Smooth muscle cell (in vitro differentiated cells): Measurements from ENCODE around the gene ASIC2. TPM values are rescaled to one million over a fixed set of nuclear protein-coding genes. Genes with fewer than 3 reads are reported as not detected.

Experiments
- DNase-seq: peaks from one replicate; lab custom pipeline; 2025; ENCODE audit not compliant: unreplicated experiment; lab: John Stamatoyannopoulos, UW
- H2AFZ ChIP-seq: fragments of 200-600 bp; sonication (generic); 2 replicates; pipeline ENCODE4 v1.6.0; 2016; ENCODE audit warnings: antibody characterized with exemption, low read depth, mild to moderate bottlenecking
- H3F3A ChIP-seq: fragments of 200-600 bp; sonication (generic); 2 replicates; pipeline ENCODE4 v1.6.0; 2017; ENCODE audit warnings: antibody characterized with exemption, low read depth
- H3K27ac ChIP-seq: fragments of 200-600 bp; sonication (generic); 2 replicates; pipeline ENCODE4 v1.5.1; 2016; ENCODE audit warnings: low read depth, mild to moderate bottlenecking
- H3K27me3 ChIP-seq: fragments of 200-600 bp; sonication (generic); 2 replicates; pipeline ENCODE4 v1.6.1; 2016; ENCODE audit warnings: low read depth, mild to moderate bottlenecking
- H3K36me3 ChIP-seq: fragments of 200-600 bp; sonication (generic); 2 replicates; pipeline ENCODE4 v1.5.1; 2016; ENCODE audit warnings: low read depth
- H3K4me1 ChIP-seq: fragments of 200-600 bp; sonication (generic); 2 replicates; pipeline ENCODE4 v1.5.1; 2016; ENCODE audit warnings: low read depth
- H3K4me2 ChIP-seq: fragments of 200-600 bp; sonication (generic); 2 replicates; pipeline ENCODE4 v1.6.0; 2016; ENCODE audit warnings: mild to moderate bottlenecking
- H3K4me3 ChIP-seq: fragments of 200-600 bp; sonication (generic); 2 replicates; pipeline ENCODE4 v1.5.1; 2016; ENCODE audit warnings: mild to moderate bottlenecking
- H3K79me2 ChIP-seq: fragments of 200-600 bp; sonication (generic); 2 replicates; pipeline ENCODE4 v1.6.0; 2016; ENCODE audit warnings: low read depth, mild to moderate bottlenecking
- H3K9ac ChIP-seq: fragments of 200-600 bp; sonication (generic); 2 replicates; pipeline ENCODE4 v1.6.0; 2016; ENCODE audit warnings: low read depth
- H3K9me3 ChIP-seq: fragments of 200-600 bp; sonication (generic); replicated peaks from 2 replicates; pipeline ENCODE4 v1.5.1; 2016; ENCODE audit warnings: low read depth
- H4K20me1 ChIP-seq: fragments of 200-600 bp; sonication (generic); 2 replicates; pipeline ENCODE4 v1.6.0; 2016; ENCODE audit warnings: low read depth
- WGBS: methylation state at CpG from one replicate; pipeline ENCODE4 v1.1.7; 2016; ENCODE audit warnings: low lambda C conversion rate; 5-methylcytosine and 5-hydroxymethylcytosine counted together
- polyA plus RNA-seq: library from polyadenylated mRNA; unstranded; fragments of >200 nt; fragmentation: Nextera tagmentation; extraction: Ambion mirVana; gene quantifications from 2 replicates; pipeline ENCODE4 v1.2.1, GENCODE V29; 2016
- total RNA-seq: library from RNA; depleted of rRNA; stranded (reverse); fragments of >200 nt; gene quantifications from 2 replicates; pipeline ENCODE4 v1.2.3, GENCODE V29; 2014
- TF ChIP-seq, protein P1 (sequence below): fragments of 200-600 bp; sonication (generic); IDR thresholded peaks from 2 replicates; pipeline ENCODE4 v1.5.1; 2017; ENCODE audit warnings: borderline replicate concordance, mild to moderate bottlenecking, antibody characterized with exemption; ENCODE audit not compliant: insufficient read depth, poor library complexity, severe bottlenecking

Gene ASIC2
- total and polyA plus RNA-seq, 2 experiments from 2014 or later = 0.18 to 0.23 TPM

DNA sequence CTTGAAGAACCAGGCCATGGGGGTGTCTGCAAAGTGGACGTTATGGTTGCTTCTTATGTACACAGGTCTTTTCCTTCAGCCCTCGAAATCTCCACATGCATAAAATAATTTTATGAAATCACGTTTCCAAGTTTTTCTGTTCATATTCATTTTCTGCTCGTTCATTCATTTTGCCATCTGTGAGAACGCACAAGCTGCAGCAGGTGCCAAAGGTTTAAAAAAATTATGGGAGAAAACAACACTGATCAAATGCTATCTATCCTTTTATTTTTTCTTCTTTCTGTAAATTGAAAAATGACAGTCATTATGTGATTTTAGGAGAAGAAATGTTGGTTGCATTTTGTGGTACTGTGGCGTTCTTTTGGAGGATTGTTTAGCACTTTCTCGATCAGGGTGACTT lies 285.9 kb downstream of the ASIC2 start:
- Histone ChIP-seq H4K20me1 (no peaks in the 10 kb centered on the region), H3K36me3 (no peaks in the 10 kb centered on the region), H3K4me3 (no peak overlapping the region), H3K9ac (no peak overlapping the region), H3K27ac (no peak overlapping the region), H3F3A (no peaks in the 10 kb centered on the region), H3K9me3 (no peaks in the 10 kb centered on the region), H3K4me1 (no peaks in the 10 kb centered on the region), H3K79me2 (no peaks in the 10 kb centered on the region), H3K27me3 (peaks cover 4% of the 10 kb centered on the region), H2AFZ (no peak overlapping the region), H3K4me2 (no peak overlapping the region)
- WGBS = 87% methylated on average over 7 of the region's 7 CpGs
- TF ChIP-seq, protein P1, sequence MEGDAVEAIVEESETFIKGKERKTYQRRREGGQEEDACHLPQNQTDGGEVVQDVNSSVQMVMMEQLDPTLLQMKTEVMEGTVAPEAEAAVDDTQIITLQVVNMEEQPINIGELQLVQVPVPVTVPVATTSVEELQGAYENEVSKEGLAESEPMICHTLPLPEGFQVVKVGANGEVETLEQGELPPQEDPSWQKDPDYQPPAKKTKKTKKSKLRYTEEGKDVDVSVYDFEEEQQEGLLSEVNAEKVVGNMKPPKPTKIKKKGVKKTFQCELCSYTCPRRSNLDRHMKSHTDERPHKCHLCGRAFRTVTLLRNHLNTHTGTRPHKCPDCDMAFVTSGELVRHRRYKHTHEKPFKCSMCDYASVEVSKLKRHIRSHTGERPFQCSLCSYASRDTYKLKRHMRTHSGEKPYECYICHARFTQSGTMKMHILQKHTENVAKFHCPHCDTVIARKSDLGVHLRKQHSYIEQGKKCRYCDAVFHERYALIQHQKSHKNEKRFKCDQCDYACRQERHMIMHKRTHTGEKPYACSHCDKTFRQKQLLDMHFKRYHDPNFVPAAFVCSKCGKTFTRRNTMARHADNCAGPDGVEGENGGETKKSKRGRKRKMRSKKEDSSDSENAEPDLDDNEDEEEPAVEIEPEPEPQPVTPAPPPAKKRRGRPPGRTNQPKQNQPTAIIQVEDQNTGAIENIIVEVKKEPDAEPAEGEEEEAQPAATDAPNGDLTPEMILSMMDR = no peak
- no peak for DNase-seq

DNA sequence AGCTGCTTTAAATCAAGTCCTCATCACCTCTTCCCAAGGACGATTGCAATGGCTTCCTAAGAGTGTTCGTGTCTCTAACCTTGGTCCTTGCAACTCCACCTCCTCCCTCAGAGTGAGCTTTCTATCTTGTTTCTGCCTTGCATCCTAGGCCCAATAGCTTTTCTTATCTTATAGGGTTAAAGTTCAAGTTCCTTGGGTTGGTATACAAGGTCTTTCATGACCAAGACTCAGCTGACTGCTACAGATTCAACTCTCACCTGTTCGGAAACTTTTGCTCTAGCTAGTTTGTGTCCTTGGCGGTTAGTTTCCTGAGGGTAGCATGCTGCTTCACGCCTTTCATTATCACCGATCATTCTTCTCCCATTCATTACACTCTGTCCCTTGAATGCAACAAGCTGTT lies 290.8 kb downstream of the ASIC2 start:
- Histone ChIP-seq H3F3A (no peaks in the 10 kb centered on the region), H3K36me3 (no peaks in the 10 kb centered on the region), H3K4me3 (no peak overlapping the region), H3K27ac (no peak overlapping the region), H2AFZ (no peak overlapping the region), H3K79me2 (no peaks in the 10 kb centered on the region), H3K4me1 (no peaks in the 10 kb centered on the region), H3K9me3 (no peaks in the 10 kb centered on the region), H3K4me2 (no peak overlapping the region), H3K9ac (no peak overlapping the region), H4K20me1 (no peaks in the 10 kb centered on the region), H3K27me3 (peaks cover 4% of the 10 kb centered on the region)
- DNase-seq = no peak
- WGBS = 94% methylated on average over 6 of the region's 6 CpGs
- TF ChIP-seq, protein P1 = no peak

DNA sequence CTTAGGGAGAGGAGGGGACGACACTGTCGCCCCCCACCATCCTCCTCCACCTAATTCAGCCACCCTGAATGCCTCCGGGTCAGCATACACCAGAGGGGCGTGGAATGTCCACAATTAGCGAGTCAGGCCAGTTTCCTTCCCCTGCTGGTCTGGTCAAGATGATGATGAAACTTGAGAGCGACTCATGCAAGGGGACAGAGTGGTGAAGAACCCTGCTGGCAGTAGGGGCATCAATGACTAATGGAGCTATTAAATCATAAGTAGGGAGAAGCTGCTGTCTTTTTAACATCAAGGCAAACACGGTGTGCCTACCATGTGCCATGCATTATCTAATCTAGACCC lies 294.2 kb downstream of the ASIC2 start:
- 41% methylated on average over 7 of the region's 7 CpGs for WGBS
- no peak overlapping the region for H3K27ac ChIP-seq

More for the DNA sequence above, 294.2 kb downstream of the ASIC2 start:
- Histone ChIP-seq H3K4me3 (peak overlapping the region; percentile 24), H3K36me3 (no peaks in the 10 kb centered on the region), H3K4me2 (peak overlapping the region; percentile 69), H3K9me3 (no peaks in the 10 kb centered on the region), H3K9ac (peak overlapping the region; percentile 12), H2AFZ (peak overlapping the region; percentile 47), H3K4me1 (no peaks in the 10 kb centered on the region), H3F3A (no peaks in the 10 kb centered on the region), H3K27me3 (no peaks in the 10 kb centered on the region), H3K79me2 (no peaks in the 10 kb centered on the region), H4K20me1 (no peaks in the 10 kb centered on the region)
- DNase-seq = peak; percentile 32
- TF ChIP-seq, protein P1 = no peak
